WERI-Rb-1 (cell line): ENCODE results near the gene CALML5.

Experiments
- DNase-seq: peaks from one replicate; pipeline ENCODE4 v3.0.0-alpha.2; 2020
- H3K27ac ChIP-seq: fragments of 250-450 bp; sonication (Bioruptor Pico); 2 replicates; pipeline ENCODE4 v1.5.1; 2020; ENCODE audit warnings: mild to moderate bottlenecking, moderate library complexity
- H3K27me3 ChIP-seq: fragments of 250-450 bp; sonication (Bioruptor Pico); 2 replicates; pipeline ENCODE4 v1.5.1; 2021; ENCODE audit warnings: mild to moderate bottlenecking, low read depth, moderate library complexity; ENCODE audit not compliant: insufficient read depth, severe bottlenecking
- H3K36me3 ChIP-seq: fragments of 250-450 bp; sonication (Bioruptor Pico); 2 replicates; pipeline ENCODE4 v1.5.1; 2020; ENCODE audit warnings: mild to moderate bottlenecking, moderate library complexity
- H3K4me3 ChIP-seq: 2 replicates; pipeline ENCODE4 v1.5.1; 2011; ENCODE audit warnings: low read depth, mild to moderate bottlenecking, control low read depth, low read length
- H3K9me3 ChIP-seq: fragments of 250-450 bp; sonication (Bioruptor Pico); 2 replicates; pipeline ENCODE4 v1.5.1; 2021; ENCODE audit warnings: mild to moderate bottlenecking, moderate library complexity; ENCODE audit not compliant: severe bottlenecking
- TF ChIP-seq, protein P1 (sequence below): IDR thresholded peaks from 2 replicates; pipeline ENCODE4 v1.5.1; 2011; ENCODE audit warnings: low read depth, mild to moderate bottlenecking, control low read depth, inconsistent platforms, low read length

CALML5 gene

GRCh38 chr10:5465976-5466450 is 33.4 kb downstream of the CALML5 start:
- Histone ChIP-seq H3K9me3 (no peaks in the 10 kb centered on the region), H3K27ac (no peak overlapping the region), H3K36me3 (no peaks in the 10 kb centered on the region), H3K4me3 (no peak overlapping the region), H3K27me3 (no peaks in the 10 kb centered on the region)
- TF ChIP-seq, protein P1, sequence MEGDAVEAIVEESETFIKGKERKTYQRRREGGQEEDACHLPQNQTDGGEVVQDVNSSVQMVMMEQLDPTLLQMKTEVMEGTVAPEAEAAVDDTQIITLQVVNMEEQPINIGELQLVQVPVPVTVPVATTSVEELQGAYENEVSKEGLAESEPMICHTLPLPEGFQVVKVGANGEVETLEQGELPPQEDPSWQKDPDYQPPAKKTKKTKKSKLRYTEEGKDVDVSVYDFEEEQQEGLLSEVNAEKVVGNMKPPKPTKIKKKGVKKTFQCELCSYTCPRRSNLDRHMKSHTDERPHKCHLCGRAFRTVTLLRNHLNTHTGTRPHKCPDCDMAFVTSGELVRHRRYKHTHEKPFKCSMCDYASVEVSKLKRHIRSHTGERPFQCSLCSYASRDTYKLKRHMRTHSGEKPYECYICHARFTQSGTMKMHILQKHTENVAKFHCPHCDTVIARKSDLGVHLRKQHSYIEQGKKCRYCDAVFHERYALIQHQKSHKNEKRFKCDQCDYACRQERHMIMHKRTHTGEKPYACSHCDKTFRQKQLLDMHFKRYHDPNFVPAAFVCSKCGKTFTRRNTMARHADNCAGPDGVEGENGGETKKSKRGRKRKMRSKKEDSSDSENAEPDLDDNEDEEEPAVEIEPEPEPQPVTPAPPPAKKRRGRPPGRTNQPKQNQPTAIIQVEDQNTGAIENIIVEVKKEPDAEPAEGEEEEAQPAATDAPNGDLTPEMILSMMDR, result no peak
- DNase-seq, result no peak

- H3K27ac ChIP-seq, result no peak overlapping the region
- H3K9me3 ChIP-seq, result no peaks in the 10 kb centered on the region
- no peaks in the 10 kb centered on the region for H3K36me3 ChIP-seq
- H3K27me3 ChIP-seq, result no peaks in the 10 kb centered on the region
- no peak overlapping the region for H3K4me3 ChIP-seq
- TF ChIP-seq, protein P1, result no peak
- no peak for DNase-seq
Observed at GRCh38 chr10:5464546-5464945, 34.8 kb downstream of the CALML5 start.

DNA sequence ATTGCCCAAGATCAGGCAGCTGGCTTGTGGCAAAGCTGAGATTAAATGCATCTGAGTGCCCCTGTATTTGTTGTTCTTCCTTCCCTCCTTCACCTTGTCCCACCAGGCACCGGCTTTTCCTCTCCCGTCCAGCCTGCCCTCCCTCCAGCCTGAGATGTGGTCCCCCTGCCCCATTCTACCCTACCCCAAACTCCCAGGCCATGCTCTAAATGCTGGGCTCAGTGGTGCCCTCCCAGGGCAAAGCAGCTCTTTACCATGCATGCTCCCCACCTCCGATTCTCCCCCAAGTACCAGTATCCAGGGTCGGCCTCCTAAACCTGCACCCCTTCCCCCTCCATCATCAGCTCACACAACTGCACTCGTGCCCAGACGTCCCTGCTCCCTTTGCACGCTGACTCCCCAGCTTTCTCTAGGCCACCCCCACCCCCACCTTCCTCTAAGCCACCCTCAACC is 36.5 kb downstream of the CALML5 start:
- no peaks in the 10 kb centered on the region for H3K27me3 ChIP-seq
- DNase-seq, result no peak
- H3K4me3 ChIP-seq, result no peak overlapping the region
- TF ChIP-seq, protein P1, result no peak
- no peaks in the 10 kb centered on the region for H3K36me3 ChIP-seq
- no peaks in the 10 kb centered on the region for H3K9me3 ChIP-seq
- no peak overlapping the region for H3K27ac ChIP-seq

DNA sequence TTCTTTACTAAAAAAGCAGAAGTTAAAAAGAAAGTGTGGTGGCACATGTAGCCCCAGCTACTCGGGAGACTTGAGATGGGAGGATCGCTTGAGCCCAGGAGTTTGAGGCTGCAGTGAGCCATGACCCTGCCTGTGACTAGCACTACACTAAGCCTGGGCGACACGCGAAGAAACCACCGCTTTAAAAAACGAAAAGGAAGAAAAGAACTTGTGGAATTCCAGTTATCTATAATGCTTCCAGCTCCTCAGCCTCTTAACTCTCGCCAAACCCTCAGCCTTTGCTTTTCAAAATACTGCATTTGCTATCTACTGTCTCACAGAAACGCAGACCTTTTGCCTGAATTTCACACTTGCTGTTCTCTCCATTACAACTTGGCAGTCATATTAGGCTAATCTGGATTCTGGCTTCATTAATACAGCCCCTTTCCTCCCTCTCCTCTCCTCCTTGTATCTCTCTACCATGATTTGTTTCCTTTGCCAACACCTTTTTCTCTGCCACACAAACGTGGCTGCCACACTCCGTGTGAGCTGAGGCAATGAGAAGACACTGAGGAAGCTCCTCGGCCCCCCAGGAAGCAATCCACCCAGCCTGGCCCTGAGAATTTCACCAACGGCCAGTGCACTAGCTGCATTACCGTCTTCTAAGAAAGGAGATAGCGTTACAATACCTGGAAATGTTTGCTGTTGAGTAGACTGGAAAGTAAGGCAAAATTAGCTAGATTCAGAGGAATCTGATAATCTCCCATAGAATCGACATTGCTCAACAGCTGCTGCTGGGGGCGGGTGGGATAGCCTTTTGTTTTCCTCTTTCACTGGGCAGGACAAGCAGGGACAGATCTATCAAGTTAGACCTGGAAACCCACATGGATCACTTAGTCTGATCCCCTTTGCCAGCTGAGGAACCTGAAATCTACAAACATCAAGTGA is 37.2 kb downstream of the CALML5 start:
- Histone ChIP-seq H3K27ac (no peak overlapping the region), H3K9me3 (no peaks in the 10 kb centered on the region), H3K36me3 (no peaks in the 10 kb centered on the region), H3K4me3 (no peak overlapping the region), H3K27me3 (no peaks in the 10 kb centered on the region)
- no peak for DNase-seq
- TF ChIP-seq, protein P1, result no peak

DNA sequence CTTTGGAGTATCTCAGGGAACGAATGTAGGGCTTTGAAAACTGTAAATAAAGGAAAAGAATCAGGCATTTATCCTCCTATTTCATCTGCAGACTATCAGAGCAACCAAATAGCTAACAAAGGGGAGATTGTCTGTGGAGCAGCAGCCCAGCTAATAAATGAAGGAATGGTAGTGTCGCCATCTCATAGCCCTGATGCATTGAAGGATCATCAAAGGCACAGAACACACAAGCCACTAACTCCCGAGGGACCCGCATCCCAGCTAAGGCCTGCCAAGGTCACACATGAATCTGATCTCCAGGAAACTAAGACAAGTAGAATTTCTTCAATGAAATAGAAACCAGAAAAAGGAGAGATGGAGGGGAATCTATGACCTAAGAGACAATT is 38.2 kb downstream of the CALML5 start:
- TF ChIP-seq, protein P1, result no peak
- H3K27ac ChIP-seq, result no peak overlapping the region
- peaks cover 4% of the 10 kb centered on the region; the same call in 1 of the 2 replicates for H3K36me3 ChIP-seq

More for the DNA sequence above, 38.2 kb downstream of the CALML5 start:
- Histone ChIP-seq H3K27me3 (no peaks in the 10 kb centered on the region), H3K4me3 (no peak overlapping the region), H3K9me3 (no peaks in the 10 kb centered on the region)
- DNase-seq, result no peak
